C4-2B (cell line): Measurements from ENCODE around the gene LILRB2.
"Not testable (repeated sequence)": the region's sequence is repeated elsewhere in the genome, so short reads cannot be mapped to it uniquely, and the experiment has no call there.

Source experiments
- ZFX ChIP-seq: fragments of 450-650 bp; IDR thresholded peaks from 2 replicates; pipeline ENCODE4 v1.6.1; 2017
- TF ChIP-seq, protein P1 (sequence below): fragments of 450-650 bp; conservative IDR thresholded peaks from 2 replicates; pipeline ENCODE4 v1.5.1; 2017; ENCODE audit warnings: mild to moderate bottlenecking

DNA sequence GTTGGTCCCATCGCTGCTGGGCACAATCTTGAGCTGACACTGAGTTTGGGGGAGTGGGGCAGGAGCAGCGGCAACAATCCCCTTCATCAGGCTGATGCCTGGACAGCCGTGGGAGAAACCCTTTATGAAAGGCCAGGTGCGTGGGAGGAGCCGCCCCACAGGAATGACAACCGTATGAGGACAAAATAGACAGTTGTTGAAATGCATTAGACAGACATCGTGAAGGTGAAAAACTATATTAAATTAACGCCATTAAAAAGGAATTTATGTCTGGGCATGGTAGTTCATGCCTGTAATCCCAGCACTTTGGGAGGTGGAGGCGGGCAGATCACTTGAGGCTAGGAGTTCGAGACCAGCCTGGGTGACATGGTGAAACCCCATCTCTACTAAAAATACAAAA is 56.3 kb downstream of the LILRB2 start:
- TF ChIP-seq, protein P1, sequence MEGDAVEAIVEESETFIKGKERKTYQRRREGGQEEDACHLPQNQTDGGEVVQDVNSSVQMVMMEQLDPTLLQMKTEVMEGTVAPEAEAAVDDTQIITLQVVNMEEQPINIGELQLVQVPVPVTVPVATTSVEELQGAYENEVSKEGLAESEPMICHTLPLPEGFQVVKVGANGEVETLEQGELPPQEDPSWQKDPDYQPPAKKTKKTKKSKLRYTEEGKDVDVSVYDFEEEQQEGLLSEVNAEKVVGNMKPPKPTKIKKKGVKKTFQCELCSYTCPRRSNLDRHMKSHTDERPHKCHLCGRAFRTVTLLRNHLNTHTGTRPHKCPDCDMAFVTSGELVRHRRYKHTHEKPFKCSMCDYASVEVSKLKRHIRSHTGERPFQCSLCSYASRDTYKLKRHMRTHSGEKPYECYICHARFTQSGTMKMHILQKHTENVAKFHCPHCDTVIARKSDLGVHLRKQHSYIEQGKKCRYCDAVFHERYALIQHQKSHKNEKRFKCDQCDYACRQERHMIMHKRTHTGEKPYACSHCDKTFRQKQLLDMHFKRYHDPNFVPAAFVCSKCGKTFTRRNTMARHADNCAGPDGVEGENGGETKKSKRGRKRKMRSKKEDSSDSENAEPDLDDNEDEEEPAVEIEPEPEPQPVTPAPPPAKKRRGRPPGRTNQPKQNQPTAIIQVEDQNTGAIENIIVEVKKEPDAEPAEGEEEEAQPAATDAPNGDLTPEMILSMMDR, result not testable (repeated sequence)
- not testable (repeated sequence) for TF ChIP-seq ZFX
